ENCODE results near the gene COL2A1. TPM values are rescaled to one million over a fixed set of nuclear protein-coding genes. Genes with fewer than 3 reads are reported as not detected.
A peak's percentile ranks its signal among the peaks of the same experiment; 100 is the strongest.

Gene COL2A1
- total RNA-seq, 1 experiment from 2014 or later = 10.8 TPM

DNA sequence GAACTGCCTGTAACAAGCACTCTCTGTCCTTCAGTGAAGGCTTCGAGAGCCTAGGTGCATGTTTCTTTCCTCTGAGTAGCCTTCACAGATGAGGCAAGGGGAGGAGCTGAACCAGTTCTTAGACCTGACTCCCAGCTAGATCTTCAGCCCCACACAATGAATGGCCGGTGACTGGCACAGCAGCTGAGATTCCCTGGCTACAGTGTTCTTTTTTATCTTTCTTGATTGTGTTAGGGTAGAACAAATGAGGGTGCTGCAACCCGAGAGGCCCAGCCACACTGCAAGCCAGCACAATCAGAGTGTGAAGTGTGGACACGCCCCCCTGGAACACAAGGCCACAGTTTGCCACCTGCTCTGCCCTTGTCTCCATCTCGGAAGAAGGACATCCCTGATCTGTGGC lies 19.1 kb upstream of the COL2A1 start:
- Histone ChIP-seq H3K27me3 (ENCODE audit: insufficient read depth, low read length) (peaks cover 86% of the 10 kb centered on the region), H2AFZ (ENCODE audit: low read length) (no peak overlapping the region), H2BK15ac (ENCODE audit: low read depth, low read length) (no peak overlapping the region), H3T11ph (ENCODE audit: low read length) (no peak overlapping the region), H3K27ac (ENCODE audit: insufficient read length, low read depth, low read length) (no peak overlapping the region), H4K91ac (ENCODE audit: insufficient read length, low read depth, low read length) (no peak overlapping the region), H3K4me2 (ENCODE audit: insufficient read depth, insufficient read length, low read length) (no peak overlapping the region), H3K23ac (ENCODE audit: insufficient read length, low read depth, low read length) (no peak overlapping the region), H2BK5ac (ENCODE audit: insufficient read length, low read length) (no peak overlapping the region), H3K9ac (ENCODE audit: extremely low read depth, insufficient read length, low read length) (no peak overlapping the region), H2AK5ac (ENCODE audit: insufficient read length, low read length) (no peak overlapping the region), H3K79me1 (ENCODE audit: insufficient read depth, low read depth, low read length, poor library complexity, severe bottlenecking) (no peaks in the 10 kb centered on the region), H3K4ac (ENCODE audit: low read depth, low read length) (no peak overlapping the region), H3K79me2 (ENCODE audit: insufficient read depth, low read length) (no peaks in the 10 kb centered on the region), H3K14ac (ENCODE audit: insufficient read depth, low read length) (no peak overlapping the region), H3K23me2 (ENCODE audit: insufficient read length, low read depth, low read length, poor library complexity, severe bottlenecking) (no peaks in the 10 kb centered on the region), H4K5ac (ENCODE audit: insufficient read length, low read depth, low read length) (no peak overlapping the region), H4K8ac (replicated peaks; ENCODE audit: insufficient read length, low read depth, low read length) (no peak overlapping the region), H3K4me1 (ENCODE audit: insufficient read depth, low read length) (no peaks in the 10 kb centered on the region), H3K9me3 (ENCODE audit: control insufficient read depth, low read depth, low read length) (no peaks in the 10 kb centered on the region), H2BK120ac (ENCODE audit: low read depth, low read length, poor library complexity, severe bottlenecking) (no peak overlapping the region), H3K18ac (ENCODE audit: insufficient read length, low read depth, low read length) (no peak overlapping the region), H2BK20ac (ENCODE audit: low read depth, low read length, poor library complexity, severe bottlenecking) (no peak overlapping the region), H3K56ac (ENCODE audit: insufficient read length, low read depth, low read length) (no peak overlapping the region), H2BK12ac (ENCODE audit: insufficient read length, low read depth, low read length) (no peak overlapping the region), H4K20me1 (ENCODE audit: control insufficient read depth, insufficient read depth, insufficient read length) (no peaks in the 10 kb centered on the region)
- TF ChIP-seq CTCF (conservative IDR thresholded peaks at IDR 0.05) = no peak
- 0 out of 5 replicates have a peak overlapping the region, but pooled peaks of 1 of the 2 experiments have one; percentile 16 for H3K4me3 Mint-ChIP-seq
- peaks cover 24 to 42% of the 10 kb centered on the region in 2 experiments for H3K4me1 Mint-ChIP-seq
- H3K27ac Mint-ChIP-seq = no peak overlapping the region
- H3K9me3 Mint-ChIP-seq = peaks cover 0 to 7% of the 10 kb centered on the region in 2 experiments; a peak in 2 of 5 replicates
- no peak for DNase-seq
- H3K27me3 Mint-ChIP-seq (ENCODE audit: low read depth) = peaks cover 100% of the 10 kb centered on the region
- no CpG with 5 or more reads among the region's 5 CpGs for WGBS (ENCODE audit: extremely low coverage, insufficient read length, low lambda C conversion rate)
- no peaks in the 10 kb centered on the region; a peak in 1 of 7 replicates for H3K36me3 Mint-ChIP-seq (ENCODE audit: insufficient read depth in 1 of 3, low read depth in 3 of 3)

Measured in H9 (cell line).